Measurements from ENCODE around the gene NHLRC4.
"Not testable (repeated sequence)": the region's sequence is repeated elsewhere in the genome, so short reads cannot be mapped to it uniquely, and the experiment has no call there.

Gene NHLRC4

GRCh38 chr16:596736-597060 is 29.9 kb downstream of the NHLRC4 start:
- DNase-seq (ENCODE audit: extremely low read depth in 1 of 2, low read depth in 1 of 2), result no peak

DNA sequence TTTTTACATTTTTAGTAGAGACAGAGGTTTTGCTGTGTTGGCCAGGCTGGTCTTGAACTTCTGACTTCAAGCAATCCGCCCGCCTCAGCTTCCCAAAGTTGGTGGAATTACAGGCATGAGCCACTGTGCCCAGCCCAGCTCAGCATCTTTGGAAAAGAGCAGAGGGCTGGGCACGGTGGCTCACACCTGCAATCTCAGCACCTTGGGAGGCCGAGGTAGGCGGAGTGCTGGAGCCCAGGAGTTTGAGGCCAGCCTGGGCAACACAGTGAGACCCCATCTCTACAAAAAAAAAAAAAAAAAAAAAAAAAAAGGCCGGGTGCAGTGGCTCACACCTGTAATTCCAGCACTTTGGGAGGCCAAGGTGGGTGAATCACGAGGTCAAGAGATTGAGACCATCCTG is 30.9 kb downstream of the NHLRC4 start:
- DNase-seq (ENCODE audit: extremely low read depth in 1 of 2, low read depth in 1 of 2), result not testable (repeated sequence)

GRCh38 chr16:598823-599739 is 32.3 kb downstream of the NHLRC4 start:
- DNase-seq (ENCODE audit: extremely low read depth in 1 of 2, low read depth in 1 of 2), result no peak

- no peak for DNase-seq (ENCODE audit: extremely low read depth in 1 of 2, low read depth in 1 of 2)
Measured at GRCh38 chr16:600781-601180, 34.0 kb downstream of the NHLRC4 start.

DNA sequence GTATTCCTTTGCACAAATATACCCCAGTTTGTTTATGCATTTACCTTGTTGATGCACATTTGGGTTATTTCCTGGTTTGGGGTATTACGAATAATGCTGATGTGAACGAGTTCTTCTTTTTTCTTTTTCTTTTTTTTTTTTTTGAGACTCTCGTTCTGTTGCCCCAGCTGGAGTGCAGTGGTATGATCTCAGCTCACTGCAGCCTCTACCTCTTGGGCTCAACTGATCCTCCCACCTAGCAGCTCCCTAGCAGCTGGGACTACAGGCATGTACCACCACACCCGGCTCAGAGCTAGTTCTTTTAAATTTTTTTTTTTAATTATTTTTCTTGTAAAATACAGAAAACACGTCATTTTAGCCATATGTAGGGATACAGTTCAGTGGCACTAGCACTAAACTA is 37.1 kb downstream of the NHLRC4 start:
- DNase-seq (ENCODE audit: extremely low read depth in 1 of 2, low read depth in 1 of 2), result no peak

DNA sequence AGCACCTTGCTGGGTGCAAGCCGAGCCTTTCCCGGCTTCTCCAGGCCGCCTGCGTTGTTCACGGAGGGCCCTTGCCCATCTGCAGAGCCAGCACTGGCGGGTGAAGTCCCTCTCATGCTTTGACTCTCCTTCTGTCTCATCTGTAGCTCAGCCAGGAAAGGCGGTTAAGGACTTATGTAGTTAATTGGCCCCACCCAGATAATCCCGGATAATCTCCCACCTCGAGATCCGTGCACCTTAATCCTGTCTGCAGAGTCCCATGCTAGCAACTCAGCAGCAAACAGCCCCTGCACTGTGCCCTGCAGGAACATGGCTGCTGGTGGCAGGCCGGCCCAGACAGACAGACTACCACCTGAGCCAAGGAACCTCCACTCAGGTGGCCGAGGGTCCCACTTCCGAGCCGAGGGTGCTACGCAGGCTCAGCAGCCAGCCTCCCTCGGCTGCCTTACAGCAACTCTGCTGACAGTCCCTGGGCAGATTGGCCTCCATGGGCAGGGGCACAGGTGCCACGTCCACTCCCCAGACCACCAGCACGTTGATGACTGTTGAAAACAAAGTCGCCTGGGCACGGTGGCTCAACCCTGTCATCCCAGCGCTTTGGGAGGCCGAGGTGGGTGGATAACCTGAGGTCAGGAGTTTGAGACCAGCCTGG is 40.0 kb downstream of the NHLRC4 start:
- DNase-seq (ENCODE audit: extremely low read depth in 1 of 2, low read depth in 1 of 2), result no peak

DNA sequence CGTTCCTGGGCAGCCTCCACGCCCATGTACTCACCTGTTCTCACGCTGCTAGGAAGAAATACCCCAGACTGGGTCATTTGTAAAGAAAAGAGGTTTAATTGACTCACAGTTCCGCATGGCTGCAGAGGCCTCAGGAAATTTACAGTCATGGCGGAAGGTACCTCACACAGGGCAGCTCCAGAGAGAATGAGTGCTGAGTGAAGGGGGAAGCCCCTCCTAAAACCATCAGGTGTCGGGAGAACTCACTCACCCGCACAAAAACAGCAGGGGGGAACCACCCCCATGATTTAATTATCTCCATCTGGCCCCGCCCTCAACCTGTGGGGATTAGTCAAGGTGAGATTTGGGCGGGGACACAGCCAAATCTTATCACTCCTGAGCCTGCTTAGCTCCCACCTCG is 41.2 kb downstream of the NHLRC4 start:
- peak in 1 of 2 donors; percentile 49 for DNase-seq (ENCODE audit: extremely low read depth in 1 of 2, low read depth in 1 of 2)

- no peak for DNase-seq (ENCODE audit: extremely low read depth in 1 of 2, low read depth in 1 of 2)
Measured at GRCh38 chr16:609316-609715, 42.5 kb downstream of the NHLRC4 start.

GRCh38 chr16:609984-610383 is 43.2 kb downstream of the NHLRC4 start:
- DNase-seq (ENCODE audit: extremely low read depth in 1 of 2, low read depth in 1 of 2), result no peak

GRCh38 chr16:610513-611381 is 43.9 kb downstream of the NHLRC4 start:
- peak; percentile 37 to 39 for DNase-seq (ENCODE audit: extremely low read depth in 1 of 2, low read depth in 1 of 2)

- no peak for DNase-seq (ENCODE audit: extremely low read depth in 1 of 2, low read depth in 1 of 2)
Measured at GRCh38 chr16:615122-615521, 48.3 kb downstream of the NHLRC4 start.

- no peak for DNase-seq (ENCODE audit: extremely low read depth in 1 of 2, low read depth in 1 of 2)
Measured at GRCh38 chr16:616733-617586, 50.2 kb downstream of the NHLRC4 start.

DNA sequence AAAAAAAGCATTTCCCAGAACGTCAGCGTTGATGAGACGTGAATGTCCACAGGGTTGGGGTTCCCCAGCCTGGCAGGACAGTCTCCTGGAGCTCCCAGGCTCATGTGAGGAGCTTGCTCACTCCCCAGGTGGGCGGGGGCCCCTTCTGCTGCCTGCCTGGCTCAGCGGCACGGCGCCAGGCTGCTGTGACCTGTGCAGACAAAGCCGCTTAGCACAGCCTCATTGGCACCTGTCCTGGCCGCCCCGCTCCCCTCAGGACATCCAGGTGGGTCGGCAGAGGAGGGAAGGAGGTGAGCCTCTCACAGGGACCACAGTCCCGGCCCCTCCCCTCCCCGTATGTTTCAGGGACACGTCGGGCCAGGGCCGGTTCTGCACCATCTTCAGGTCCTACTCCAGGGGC is 51.0 kb downstream of the NHLRC4 start:
- DNase-seq (ENCODE audit: extremely low read depth in 1 of 2, low read depth in 1 of 2), result no peak

Measured in stimulated activated CD8-positive, alpha-beta memory T cell treated with anti-CD3 and anti-CD28 coated beads, Interleukin-7, amount 100 ng/mL, for 48 hours (primary cell).